Stimulated activated CD8-positive, alpha-beta memory T cell treated with anti-CD3 and anti-CD28 coated beads, Interleukin-7, amount 100 ng/mL, for 4 hours (primary cell): ENCODE measurements around the gene ALAD.
"Not testable (repeated sequence)": the region's sequence is repeated elsewhere in the genome, so short reads cannot be mapped to it uniquely, and the experiment has no call there.

Source experiments
- DNase-seq, 2 donors: peaks; one replicate each; pipeline ENCODE4 v3.0.0-alpha.2; 2020; ENCODE audit warnings: low read depth in 2 of 2

The ALAD gene

DNA sequence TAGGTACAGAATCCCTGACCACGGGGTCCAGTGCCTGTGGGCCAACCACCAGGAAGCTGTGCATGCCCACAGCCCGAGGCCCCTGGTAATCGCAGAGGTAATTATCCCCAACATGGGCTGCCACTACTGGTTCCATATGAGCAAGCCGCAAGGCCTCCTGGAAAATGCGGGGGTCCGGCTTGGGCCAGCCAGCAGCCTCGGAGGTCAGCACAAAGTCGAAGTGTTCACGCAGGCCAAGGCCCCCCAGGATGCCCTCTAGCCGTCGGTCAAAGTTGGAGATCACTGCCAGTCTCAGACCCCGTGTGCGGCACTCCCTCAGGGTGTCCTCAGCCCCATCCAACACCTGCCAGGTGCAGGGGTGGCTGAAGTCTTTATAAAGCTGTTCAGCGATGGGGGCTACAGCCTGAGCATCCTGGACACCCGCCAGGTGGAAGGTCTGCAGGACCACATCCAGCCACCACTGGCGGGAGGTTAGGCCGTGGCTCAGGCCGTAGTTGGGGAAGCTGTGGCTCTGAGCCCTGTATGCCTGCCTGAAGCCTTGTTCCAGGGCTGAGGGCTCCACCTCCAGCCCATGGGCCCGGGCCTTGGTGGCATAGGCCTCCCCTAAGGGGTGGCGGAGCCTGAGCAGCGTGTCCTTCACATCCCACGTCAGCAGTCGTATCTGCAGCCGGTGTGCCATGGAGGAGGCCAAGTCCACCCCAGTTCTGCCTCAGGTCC lies 27.2 kb downstream of the ALAD start:
- DNase-seq: no peak

DNA sequence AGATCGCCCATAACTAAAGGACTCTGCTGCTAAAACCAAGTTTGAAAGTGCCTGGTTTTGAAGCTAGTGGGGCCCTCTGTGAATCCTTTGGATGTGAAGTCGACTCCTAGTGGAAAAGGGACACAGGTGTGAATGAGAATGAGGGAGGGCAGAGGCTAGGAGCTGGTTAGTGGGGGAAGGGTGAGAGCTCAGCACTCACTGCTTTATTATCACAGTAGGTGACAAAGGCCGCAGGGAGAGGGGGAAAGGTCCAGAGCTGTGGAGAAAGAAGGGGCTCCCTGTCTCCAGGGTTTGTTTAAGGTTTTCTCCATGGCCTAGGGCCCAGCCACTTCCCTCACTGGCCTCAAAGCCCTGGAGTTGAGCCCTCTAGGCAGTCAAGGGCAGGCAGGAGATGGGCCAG lies 27.8 kb downstream of the ALAD start:
- DNase-seq: no peak

GRCh38 chr9:113372059-113372458 lies 29.0 kb downstream of the ALAD start:
- no peak for DNase-seq

DNA sequence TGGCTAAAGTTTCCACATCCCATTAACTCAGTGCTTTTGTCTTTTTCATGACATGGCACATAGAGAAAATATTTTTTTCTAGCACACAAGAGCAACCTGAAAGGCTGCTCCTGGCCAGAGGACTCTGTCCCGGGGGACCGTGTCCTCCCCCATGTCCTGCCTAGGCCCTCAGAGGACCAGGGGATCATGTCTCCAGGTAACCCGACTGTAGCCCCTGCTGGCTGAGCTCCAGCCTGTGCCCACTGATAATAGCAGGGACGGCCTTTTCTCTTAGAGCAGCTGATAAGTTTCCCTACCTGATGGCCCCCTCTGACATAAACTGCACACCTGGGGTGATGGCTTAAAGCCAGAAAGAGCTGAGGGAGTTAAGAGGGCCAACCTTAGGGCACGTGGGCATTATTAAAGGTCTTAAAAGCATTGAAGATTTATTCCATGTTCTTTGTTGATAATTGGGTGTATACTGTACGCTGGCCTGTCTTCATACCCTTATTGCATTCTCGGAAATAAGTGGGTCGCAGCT lies 30.2 kb downstream of the ALAD start:
- DNase-seq: no peak

GRCh38 chr9:113369855-113370140 lies 31.3 kb downstream of the ALAD start:
- DNase-seq: no peak

DNA sequence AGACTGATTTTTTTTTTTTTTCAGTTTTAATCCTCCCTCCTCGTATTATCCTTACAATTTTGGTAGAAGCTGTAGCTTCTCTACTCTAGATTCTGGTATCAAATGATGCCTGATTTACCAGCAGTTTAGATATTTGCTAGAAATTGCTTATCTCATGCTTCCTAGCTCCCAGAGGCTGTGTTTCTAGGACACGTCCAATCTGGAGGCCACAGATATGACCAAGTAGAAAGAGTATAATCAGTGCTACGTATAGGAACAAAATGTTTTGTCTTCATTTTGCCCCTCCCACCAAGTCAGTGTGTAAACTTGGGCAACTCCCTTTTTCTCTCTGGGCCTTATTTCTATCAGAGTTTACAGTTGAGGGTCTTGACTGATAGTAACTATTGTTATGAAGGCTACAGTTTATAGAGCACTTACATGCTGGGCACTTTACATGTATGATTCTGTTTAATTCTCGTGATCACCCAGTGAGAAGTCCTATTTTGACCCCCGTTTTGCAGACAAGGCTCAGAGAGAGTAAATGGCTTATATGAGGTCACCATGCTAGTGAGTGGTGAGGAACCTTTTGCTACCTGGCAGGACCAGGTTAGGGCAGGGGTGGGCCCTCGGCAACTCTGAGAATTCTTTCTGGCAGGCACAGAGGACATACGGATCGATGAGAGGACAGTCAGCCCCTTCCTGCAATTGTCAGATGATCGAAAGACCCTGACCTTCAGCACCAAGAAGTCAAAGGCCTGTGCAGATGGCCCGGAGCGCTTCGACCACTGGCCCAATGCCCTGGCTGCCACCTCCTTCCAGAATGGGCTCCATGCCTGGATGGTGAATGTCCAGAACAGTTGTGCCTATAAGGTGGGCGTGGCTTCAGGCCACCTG lies 31.9 kb downstream of the ALAD start:
- DNase-seq: no peak

GRCh38 chr9:113368348-113368981 lies 32.6 kb downstream of the ALAD start:
- no peak for DNase-seq

DNA sequence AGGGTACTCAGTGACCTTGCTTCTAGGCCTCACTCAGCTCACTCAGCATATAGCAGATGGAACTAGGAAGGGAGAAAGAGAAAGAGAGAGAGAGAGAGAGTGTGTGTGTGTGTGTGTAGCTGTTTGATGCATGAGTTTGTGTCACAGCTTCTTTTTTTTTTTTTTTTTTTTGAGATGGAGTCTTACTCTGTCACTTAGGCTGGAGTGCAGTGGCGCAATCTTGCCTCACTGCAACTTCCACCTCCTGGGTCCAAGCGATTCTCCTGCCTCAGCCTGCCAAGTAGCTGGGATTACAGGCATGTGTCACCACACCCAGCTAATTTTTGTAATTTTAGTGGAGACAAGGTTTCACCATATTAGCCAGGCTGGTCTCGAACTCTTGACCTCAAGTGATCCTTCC lies 35.4 kb downstream of the ALAD start:
- not testable (repeated sequence) for DNase-seq

- DNase-seq: no peak
Measured at GRCh38 chr9:113364951-113365350, 36.1 kb downstream of the ALAD start.

- DNase-seq: no peak
Measured at GRCh38 chr9:113363336-113363735, 37.7 kb downstream of the ALAD start.

DNA sequence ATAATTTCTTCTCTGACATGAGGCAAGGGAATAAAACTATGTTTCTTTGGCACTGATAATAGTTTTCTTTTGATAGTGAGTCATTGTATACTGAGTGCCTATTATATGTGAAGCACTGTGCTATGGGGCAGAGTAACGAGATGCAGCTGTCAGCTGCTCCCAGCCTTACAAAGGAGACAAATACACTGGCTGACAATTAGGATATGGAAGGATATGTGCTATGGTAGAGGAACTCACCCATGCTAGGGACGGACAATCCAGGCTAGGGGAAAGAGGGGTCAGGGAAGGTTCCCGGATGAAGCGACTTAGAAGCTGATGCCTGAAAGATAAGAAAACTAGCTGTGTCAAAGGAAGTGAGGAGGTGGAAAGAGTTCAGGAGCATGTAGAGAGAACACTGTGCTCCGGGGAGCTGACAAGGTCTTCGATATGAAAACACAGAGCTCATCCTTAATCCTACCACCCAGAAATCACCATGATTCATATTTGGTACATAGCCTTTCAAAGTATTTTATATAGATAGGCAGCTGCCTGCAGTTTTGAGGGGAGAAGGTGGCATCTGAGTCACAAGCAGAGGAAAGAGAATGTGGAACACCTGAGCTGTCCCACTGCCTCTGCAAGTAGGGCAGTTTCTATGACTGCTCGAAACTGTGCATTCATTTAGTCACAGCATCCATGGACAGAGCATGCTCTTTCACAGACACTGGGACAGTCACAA lies 39.6 kb downstream of the ALAD start:
- no peak for DNase-seq

GRCh38 chr9:113360242-113360842 lies 40.7 kb downstream of the ALAD start:
- no peak for DNase-seq

- no peak for DNase-seq
Measured at GRCh38 chr9:113359385-113359784, 41.7 kb downstream of the ALAD start.

GRCh38 chr9:113356686-113357292 lies 44.3 kb downstream of the ALAD start:
- no peak for DNase-seq

DNA sequence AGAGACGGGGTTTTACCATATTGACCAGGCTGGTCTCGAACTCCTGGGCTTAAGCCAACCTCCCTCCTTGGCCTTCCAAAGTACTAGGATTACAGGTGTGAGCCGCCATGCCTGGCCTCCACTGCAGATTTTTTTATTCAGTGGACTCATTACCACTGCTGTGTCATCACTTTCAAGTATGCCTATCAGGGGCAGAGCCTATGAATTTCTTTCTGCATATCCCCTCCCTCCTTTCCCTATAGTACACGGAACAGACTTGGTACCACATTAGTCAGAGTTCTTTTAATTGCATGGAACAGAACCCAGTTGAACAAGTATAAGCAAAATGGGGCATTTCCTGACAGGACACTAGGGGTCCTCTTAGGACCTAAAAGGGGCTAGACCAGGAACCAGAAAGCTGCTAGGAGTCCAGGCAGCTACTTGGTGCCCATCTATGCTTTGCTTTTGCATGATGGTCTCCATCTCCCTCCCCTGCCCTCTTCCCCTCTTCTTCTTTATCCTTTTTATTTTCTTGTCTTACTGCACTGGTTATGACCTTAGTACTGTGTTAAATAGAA lies 46.0 kb downstream of the ALAD start:
- DNase-seq: no peak

DNA sequence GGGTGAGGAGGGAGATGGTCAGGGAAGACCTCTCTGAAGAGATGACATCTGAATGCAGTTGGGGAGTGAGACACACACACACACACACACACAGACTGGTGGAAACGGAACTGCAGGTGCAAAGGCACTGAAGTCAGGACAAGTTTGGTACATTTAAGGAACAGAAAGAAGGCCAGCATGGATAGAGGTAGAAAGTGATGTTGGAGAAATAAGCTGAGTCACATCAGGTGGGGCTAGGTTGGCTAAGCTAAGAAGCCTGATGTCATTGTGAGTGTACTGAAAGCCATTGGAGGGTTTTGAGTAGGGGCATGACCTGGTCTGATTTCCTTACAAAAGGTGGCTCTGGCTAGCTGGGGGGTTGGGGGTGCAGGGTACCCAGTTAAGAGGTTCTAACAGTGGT lies 48.7 kb downstream of the ALAD start:
- DNase-seq: no peak

GRCh38 chr9:113352006-113352405 lies 49.1 kb downstream of the ALAD start:
- DNase-seq: no peak

GRCh38 chr9:113350937-113351336 lies 50.1 kb downstream of the ALAD start:
- DNase-seq: peak in 1 of 2 donors; percentile 11

DNA sequence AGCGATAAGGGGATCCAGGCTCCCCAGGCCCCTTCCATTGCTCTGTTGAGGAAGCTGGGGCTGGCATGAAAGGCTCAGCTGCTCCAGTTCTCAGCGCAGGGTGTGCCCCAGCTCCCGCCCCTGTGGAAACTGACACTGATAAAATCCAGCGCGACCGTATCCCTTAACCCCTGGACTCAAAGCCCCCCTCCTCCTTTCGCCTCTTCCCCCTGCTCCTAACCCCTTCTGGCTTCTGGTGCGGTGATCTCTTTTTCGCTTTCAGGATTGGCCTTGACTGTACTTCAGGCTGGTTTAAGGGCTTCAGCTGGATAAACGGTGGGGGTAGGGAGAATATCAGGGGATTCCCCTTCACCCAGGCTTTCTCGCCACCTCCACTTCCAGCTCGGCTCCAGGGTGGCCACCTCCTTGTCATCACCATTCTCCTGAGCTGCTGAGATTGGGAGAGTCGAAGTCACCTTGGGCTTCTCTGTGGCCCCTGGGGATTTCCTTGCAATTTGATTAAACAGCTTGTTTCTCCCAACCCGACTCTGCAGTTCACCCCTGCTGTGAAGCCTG lies 50.9 kb downstream of the ALAD start:
- no peak for DNase-seq

- DNase-seq: peak in 1 of 2 donors; percentile 15
Measured at GRCh38 chr9:113349445-113350094, 51.5 kb downstream of the ALAD start, which contains the start of gene BSPRY. Gene BSPRY, plus strand, starts transcription at chr9:113349541. Its CDS starts 39 bp downstream, at chr9:113349580.
